NCI-H1436 (cell line): ENCODE data around the gene RTTN.
"Not testable (repeated sequence)": the region's sequence is repeated elsewhere in the genome, so short reads cannot be mapped to it uniquely, and the experiment has no call there.

ENCODE experiments used
- DNase-seq: peaks from one replicate; lab custom pipeline; 2025; lab: John Stamatoyannopoulos, UW

Gene RTTN

GRCh38 chr18:69978732-69979715 lies 226.5 kb downstream of the RTTN start:
- DNase-seq: no peak

GRCh38 chr18:69975294-69975693 lies 230.2 kb downstream of the RTTN start:
- not testable (repeated sequence) for DNase-seq

- DNase-seq: no peak
Measured at GRCh38 chr18:69974365-69974764, 231.1 kb downstream of the RTTN start.

GRCh38 chr18:69969491-69969890 lies 236.0 kb downstream of the RTTN start:
- DNase-seq: no peak

DNA sequence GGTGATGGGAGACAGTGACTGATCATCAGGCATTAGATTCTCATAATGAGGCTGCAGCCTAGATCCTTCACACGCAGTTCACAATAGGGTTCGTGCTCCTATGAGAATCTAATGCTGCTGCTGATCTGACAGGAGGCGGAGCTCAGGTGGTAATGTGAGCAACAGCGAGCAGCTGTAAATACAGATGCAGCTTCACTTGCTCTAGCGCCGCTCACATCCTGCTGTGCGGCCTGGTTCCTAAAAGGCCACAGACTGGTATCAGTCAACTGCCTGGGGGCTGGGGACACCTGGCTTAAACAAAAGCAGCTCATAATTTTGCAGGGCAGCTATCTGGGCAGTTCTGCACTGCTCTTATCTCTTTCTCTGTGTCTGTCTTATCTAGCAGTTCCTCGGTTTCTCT lies 237.4 kb downstream of the RTTN start:
- DNase-seq: peak; percentile 19

DNA sequence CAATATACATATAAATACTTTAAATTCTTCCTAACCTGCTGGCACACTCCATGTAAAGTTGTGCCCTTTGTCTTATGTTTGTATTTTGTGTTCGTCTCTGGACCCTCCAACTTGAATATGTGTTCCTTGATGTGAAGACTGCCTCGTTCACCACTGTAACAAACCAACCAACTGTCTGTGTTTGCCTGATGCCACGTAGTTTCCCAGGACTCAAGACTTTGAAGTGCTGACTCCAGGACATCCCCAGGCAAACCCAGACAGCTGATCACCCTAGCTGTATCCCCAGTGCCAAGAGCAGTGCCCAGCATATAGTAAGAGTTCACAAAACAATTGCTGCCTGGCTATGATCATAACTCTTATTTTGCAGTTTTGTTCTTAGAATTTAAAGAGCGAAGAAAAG lies 242.3 kb downstream of the RTTN start:
- no peak for DNase-seq

GRCh38 chr18:69961718-69962117 lies 243.8 kb downstream of the RTTN start:
- DNase-seq: no peak

- no peak for DNase-seq
Measured at GRCh38 chr18:69958422-69958821, 247.1 kb downstream of the RTTN start.

DNA sequence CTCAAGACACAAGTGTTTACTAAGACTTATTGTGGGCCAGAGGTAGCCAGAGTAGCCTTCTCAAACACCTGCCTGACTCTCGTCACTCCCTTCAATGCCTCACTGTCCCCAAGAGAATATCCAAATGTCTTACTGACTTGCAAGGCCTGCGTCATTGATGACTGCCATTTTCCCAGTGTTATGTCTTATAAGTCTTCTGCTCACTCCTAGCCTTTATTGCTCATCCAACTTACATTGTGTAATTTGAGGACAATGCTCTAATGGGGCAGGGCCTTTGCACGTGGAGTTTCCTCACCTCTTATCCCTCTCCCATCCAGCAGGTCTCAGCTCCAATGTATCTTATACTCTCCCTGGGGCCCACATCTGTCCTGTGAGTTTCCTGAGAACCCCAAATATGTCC lies 247.7 kb downstream of the RTTN start:
- no peak for DNase-seq

DNA sequence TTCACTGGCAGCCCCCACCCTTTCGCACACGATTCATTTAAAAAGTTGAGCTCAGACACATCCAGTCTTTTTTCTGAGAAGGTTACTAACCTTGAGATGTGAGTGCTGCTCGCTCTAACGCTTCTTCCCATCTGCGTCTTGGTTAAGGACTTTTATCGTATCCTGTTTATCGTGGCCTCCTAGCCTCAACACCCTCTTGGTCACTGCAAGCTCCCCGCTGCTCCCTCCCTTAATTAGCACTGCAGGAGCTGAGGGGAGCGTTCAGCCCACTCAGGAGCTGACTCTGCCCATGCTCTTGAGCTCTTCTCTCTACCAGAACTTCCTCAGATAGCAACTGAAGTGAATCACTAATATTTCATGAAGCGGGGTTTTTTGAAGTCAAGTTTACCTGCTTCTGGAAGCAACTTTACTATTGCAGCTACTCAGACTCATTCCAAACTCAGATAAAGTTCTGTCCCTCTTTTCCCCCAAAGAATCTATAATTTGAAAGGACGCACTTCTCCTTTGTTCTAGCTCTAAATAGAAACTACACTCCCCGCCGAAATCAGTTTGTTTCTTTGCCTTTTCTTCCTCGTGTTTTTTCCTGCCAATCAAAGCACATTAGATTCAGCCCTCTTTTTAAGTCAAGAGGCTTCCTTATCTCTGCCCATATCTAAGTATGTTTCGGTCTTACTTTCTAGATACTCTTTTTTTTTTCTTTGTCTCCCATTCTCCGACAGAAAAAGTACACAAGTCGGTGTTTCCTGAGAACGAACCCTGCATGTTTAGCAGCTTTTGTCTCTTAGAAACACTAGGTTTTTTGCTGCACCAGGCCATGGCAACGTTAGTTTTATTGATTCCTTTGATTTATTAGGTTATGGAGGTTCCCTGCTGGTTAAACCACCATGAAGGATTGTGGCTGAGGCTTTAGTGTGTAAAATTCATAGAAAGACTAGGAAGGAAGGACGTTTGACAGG lies 248.5 kb downstream of the RTTN start:
- no peak for DNase-seq

- DNase-seq: no peak
Measured at GRCh38 chr18:69956057-69956456, 249.4 kb downstream of the RTTN start.

DNA sequence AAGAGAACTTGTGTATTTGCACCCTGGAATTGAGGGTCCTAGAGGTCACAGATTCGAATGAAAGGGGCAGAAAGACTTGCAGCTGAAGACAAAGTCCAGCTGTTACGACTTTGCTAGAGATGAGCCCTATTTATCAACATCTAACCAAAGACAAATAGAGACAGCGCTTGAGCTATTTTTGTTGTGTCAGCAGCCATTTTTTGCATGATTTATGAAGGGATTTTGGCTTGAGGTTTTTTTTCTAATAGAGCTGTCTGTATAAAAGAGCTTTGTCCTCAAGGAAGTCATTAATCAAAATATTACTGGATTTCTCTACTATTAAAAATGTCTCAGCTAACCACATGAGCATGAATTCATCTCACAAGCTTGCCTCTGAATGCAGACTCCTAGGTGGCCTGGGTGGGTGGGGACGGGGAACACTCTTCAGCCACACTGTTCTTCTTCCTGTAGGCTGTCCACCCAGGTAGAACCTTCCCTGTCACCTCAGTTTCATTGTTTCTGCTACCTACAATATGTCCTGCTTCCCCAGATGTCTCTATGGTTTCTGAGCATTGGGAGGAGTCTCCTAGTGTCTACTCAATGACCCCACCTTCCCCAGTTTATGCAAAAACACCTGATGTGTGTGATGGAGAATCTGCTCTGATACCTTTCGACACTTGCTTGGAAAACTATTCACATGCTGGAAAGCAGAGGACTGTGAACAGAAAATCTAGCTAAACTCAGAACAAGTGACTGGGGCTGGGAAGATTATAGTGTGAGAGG lies 250.6 kb downstream of the RTTN start:
- no peak for DNase-seq

DNA sequence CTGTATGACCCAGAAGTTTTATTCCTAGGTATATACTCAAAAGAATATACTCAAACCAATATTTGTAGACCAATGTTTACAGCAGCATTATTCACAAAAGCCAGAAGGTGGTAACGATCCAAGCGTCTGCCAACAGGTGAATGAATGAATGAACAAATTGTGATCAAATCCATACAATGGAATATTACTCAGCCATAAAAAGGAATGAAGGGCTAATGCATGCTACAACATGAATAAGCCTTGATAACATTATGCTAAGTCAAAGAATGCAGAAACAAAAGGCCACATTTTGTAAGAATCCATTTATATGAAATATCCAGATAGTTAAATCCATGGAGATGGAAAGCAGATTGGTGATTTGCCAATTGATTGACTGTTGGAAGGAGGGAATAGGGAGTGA lies 252.3 kb downstream of the RTTN start:
- DNase-seq: no peak
